Measurements from ENCODE around the gene ANKRD33. TPM values are rescaled to one million over a fixed set of nuclear protein-coding genes. Genes with fewer than 3 reads are reported as not detected.

ANKRD33 gene
- polyA plus RNA-seq, 4 donors: 0.04 TPM; not detected in 3

Other genes starting within 250 kb of the ANKRD33 start
- under 1 TPM in 2 of 4 donors, not detected in 2; 0.39 to 0.41 TPM for gene FIGNL2, start 39.4 kb upstream of the ANKRD33 start, polyA plus RNA-seq
- gene ACVRL1, start 19.4 kb downstream of the ANKRD33 start, polyA plus RNA-seq: 10 to 100 TPM in 2 of 4 donors, 1 to 10 TPM in 1, under 1 TPM in 1; 0.89 to 44.2 (median 10.4) TPM
- gene ACVR1B, start 63.6 kb downstream of the ANKRD33 start, polyA plus RNA-seq: 10 to 100 TPM; 11.6 to 75.8 (median 21.4) TPM
- 10 to 100 TPM in 2 of 4 donors, 1 to 10 TPM in 2; 3.8 to 32.5 (median 10.1) TPM for gene TAMALIN, start 118.8 kb downstream of the ANKRD33 start, polyA plus RNA-seq
- 100 to 1,000 TPM in 1 of 4 donors, 10 to 100 TPM in 2, 1 to 10 TPM in 1; 6.7 to 100 (median 34.7) TPM for gene NR4A1, start 163.3 kb downstream of the ANKRD33 start, polyA plus RNA-seq
- gene ATG101, start 181.9 kb downstream of the ANKRD33 start, polyA plus RNA-seq: 10 to 100 TPM; 26.7 to 65.1 (median 55.5) TPM
- gene SMIM41, start 191.6 kb downstream of the ANKRD33 start, polyA plus RNA-seq: 1 to 10 TPM in 1 of 4 donors, under 1 TPM in 2, not detected in 1; 0.46 to 1.6 (median 0.80) TPM

Measured in small intestine (tissue), 4 donors.